Gastroesophageal sphincter (tissue), 4 donors: Measurements from ENCODE around the gene ZNF528. TPM values are rescaled to one million over a fixed set of nuclear protein-coding genes. Genes with fewer than 3 reads are reported as not detected.

Experiments
- ATAC-seq: fragments of 150-250 bp; one replicate; pipeline ENCODE4 v1.9.1; 2016; ENCODE audit warnings: mild to moderate bottlenecking, moderate library complexity
- H3K27ac ChIP-seq, 4 donors: fragments of 200-600 bp; sonication (generic) in 3 of 4; 1 replicate in 3 of 4; 2 replicates in 1 of 4; pipeline ENCODE4 v1.5.1; 2016 to 2019
- H3K27me3 ChIP-seq: fragments of 200-600 bp; sonication (generic); one replicate; pipeline ENCODE4 v1.5.1; 2019
- H3K36me3 ChIP-seq, 2 donors: fragments of 200-600 bp; sonication (generic); one replicate each; pipeline ENCODE4 v1.5.1; 2019; ENCODE audit warnings: control low read depth in 1 of 2
- H3K4me1 ChIP-seq, 3 donors: fragments of 200-600 bp; sonication (generic); 1 replicate in 2 of 3; 2 replicates in 1 of 3; pipeline ENCODE4 v1.5.1; 2016 to 2019; ENCODE audit warnings: control low read depth in 2 of 3
- H3K4me3 ChIP-seq, 2 donors: fragments of 200-600 bp; sonication (generic); one replicate each; pipeline ENCODE4 v1.5.1; 2019; ENCODE audit warnings: mild to moderate bottlenecking in 1 of 2, moderate library complexity in 1 of 2
- H3K9me3 ChIP-seq, 3 donors: fragments of 200-600 bp; sonication (generic); one replicate each; pipeline ENCODE4 v1.5.1; 2017 to 2019; ENCODE audit warnings: control low read depth in 2 of 3
- CTCF ChIP-seq, 4 experiments: fragments of 200-600 bp in 2 of 4; fragments of 450-650 bp in 2 of 4; sonication (generic) in 1 of 4; IDR thresholded peaks; one replicate each; pipeline ENCODE4 v1.5.1; 2017 to 2019; ENCODE audit warnings: antibody characterized with exemption in 4 of 4, mild to moderate bottlenecking in 2 of 4, moderate library complexity in 2 of 4
- EP300 ChIP-seq: sonication (generic); formaldehyde crosslinking; IDR thresholded peaks from one replicate; pipeline ENCODE4 v1.6.1; 2017; ENCODE audit warnings: antibody characterized with exemption, mild to moderate bottlenecking
- POLR2A ChIP-seq, 2 donors: fragments of 450-650 bp; IDR thresholded peaks; one replicate each; pipeline ENCODE4 v1.6.1; 2017; ENCODE audit warnings: antibody characterized with exemption in 2 of 2, mild to moderate bottlenecking in 2 of 2, moderate library complexity in 1 of 2
- POLR2AphosphoS5 ChIP-seq: sonication (generic); formaldehyde crosslinking; IDR thresholded peaks from one replicate; pipeline ENCODE4 v1.6.1; 2017; ENCODE audit warnings: antibody characterized with exemption
- WGBS, 2 donors: methylation state at CpG; one replicate each; pipeline ENCODE4 v1.1.5; 2018; ENCODE audit warnings: low coverage in 1 of 2; 5-methylcytosine and 5-hydroxymethylcytosine counted together
- small RNA-seq, 4 donors: library from RNA; depleted of rRNA; stranded (forward); fragments of <200 nt; gene quantifications; one replicate each; pipeline ENCODE3, GENCODE V24; 2016
- total RNA-seq, 4 donors: library from RNA; depleted of rRNA; stranded (reverse); fragments of >200 nt; gene quantifications; one replicate each; pipeline ENCODE4 v1.1.0, GENCODE V29; 2016

Gene ZNF528
- total RNA-seq, 4 donors from 2014 or later: 12.1 to 52.1 (median 23.5) TPM

GRCh38 chr19:52464798-52465470 is 67.3 kb downstream of the ZNF528 start:
- Histone ChIP-seq H3K27ac (no peak overlapping the region), H3K27me3 (no peaks in the 10 kb centered on the region), H3K4me3 (no peak overlapping the region), H3K4me1 (no peaks in the 10 kb centered on the region), H3K9me3 (peaks cover 0 to 99% (median 5%) of the 10 kb centered on the region in 3 donors), H3K36me3 (peaks cover 0 to 64% of the 10 kb centered on the region in 2 donors)
- WGBS, 2 donors: 82 to 84% methylated on average over 7 to 13 of the region's 14 CpGs
- ATAC-seq: no peak
- TF ChIP-seq POLR2A (IDR thresholded peaks at IDR 0.05) (no peak), EP300 (no peak), CTCF (IDR thresholded peaks at IDR 0.05) (no peak), POLR2AphosphoS5 (no peak)

Small RNA genes lying within 50 kb of the gene (small RNA-seq; reads per million reads assigned to genes)
- gene AC010332.1: 0 reads per million in 4 donors

Other genes starting within 250 kb of the ZNF528 start
- gene ZNF836, start 226.2 kb upstream of the ZNF528 start, total RNA-seq: 10 to 100 TPM in 2 of 4 donors, 1 to 10 TPM in 2; 5.7 to 27.9 (median 12.6) TPM
- gene PPP2R1A, start 207.8 kb upstream of the ZNF528 start, total RNA-seq: 100 to 1,000 TPM; 177 to 286 (median 190) TPM
- 10 to 100 TPM in 2 of 4 donors, 1 to 10 TPM in 2; 10.0 to 16.9 (median 10.3) TPM for gene ZNF766, start 128.3 kb upstream of the ZNF528 start, total RNA-seq
- gene ZNF480, start 100.7 kb upstream of the ZNF528 start, total RNA-seq: 10 to 100 TPM in 2 of 4 donors, 1 to 10 TPM in 2; 7.2 to 13.9 (median 9.3) TPM
- gene ZNF610, start 61.6 kb upstream of the ZNF528 start, total RNA-seq: 1 to 10 TPM; 1.7 to 4.7 (median 2.9) TPM
- 10 to 100 TPM; 16.0 to 29.5 (median 27.6) TPM for gene ZNF880, start 27.9 kb upstream of the ZNF528 start, total RNA-seq
- gene ZNF534, start 31.3 kb downstream of the ZNF528 start, total RNA-seq: under 1 TPM in 3 of 4 donors, not detected in 1; 0.22 to 0.66 (median 0.31) TPM
- 1 to 10 TPM; 1.1 to 4.2 (median 2.0) TPM for gene ZNF578, start 55.7 kb downstream of the ZNF528 start, total RNA-seq
- 10 to 100 TPM; 13.1 to 33.2 (median 22.2) TPM for gene ZNF808, start 129.8 kb downstream of the ZNF528 start, total RNA-seq
- gene ZNF701, start 172.4 kb downstream of the ZNF528 start, total RNA-seq: 10 to 100 TPM; 10.8 to 16.8 (median 11.8) TPM
- 10 to 100 TPM; 30.3 to 99.3 (median 49.4) TPM for gene ZNF83, start 240.5 kb downstream of the ZNF528 start, total RNA-seq